Coronary artery (tissue), 2 donors: Measurements from ENCODE around the gene GPSM1.
A peak's percentile ranks its signal among the peaks of the same experiment; 100 is the strongest.

Experiments
- DNase-seq: peaks from one replicate; pipeline ENCODE4 v3.0.0-alpha.2; 2017; ENCODE audit warnings: low spot score
- H3K27ac ChIP-seq, 2 donors: fragments of 200-600 bp; sonication (generic); one replicate each; pipeline ENCODE4 v1.5.1; 2016 to 2019
- H3K4me3 ChIP-seq: fragments of 200-600 bp; sonication (generic); 2 replicates; pipeline ENCODE4 v1.5.1; 2016; ENCODE audit warnings: mild to moderate bottlenecking, moderate library complexity
- TF ChIP-seq, protein P1 (sequence below): fragments of 200-600 bp; sonication (generic); IDR thresholded peaks from one replicate; pipeline ENCODE4 v1.5.1; 2019; ENCODE audit warnings: antibody characterized with exemption

GPSM1 gene

DNA sequence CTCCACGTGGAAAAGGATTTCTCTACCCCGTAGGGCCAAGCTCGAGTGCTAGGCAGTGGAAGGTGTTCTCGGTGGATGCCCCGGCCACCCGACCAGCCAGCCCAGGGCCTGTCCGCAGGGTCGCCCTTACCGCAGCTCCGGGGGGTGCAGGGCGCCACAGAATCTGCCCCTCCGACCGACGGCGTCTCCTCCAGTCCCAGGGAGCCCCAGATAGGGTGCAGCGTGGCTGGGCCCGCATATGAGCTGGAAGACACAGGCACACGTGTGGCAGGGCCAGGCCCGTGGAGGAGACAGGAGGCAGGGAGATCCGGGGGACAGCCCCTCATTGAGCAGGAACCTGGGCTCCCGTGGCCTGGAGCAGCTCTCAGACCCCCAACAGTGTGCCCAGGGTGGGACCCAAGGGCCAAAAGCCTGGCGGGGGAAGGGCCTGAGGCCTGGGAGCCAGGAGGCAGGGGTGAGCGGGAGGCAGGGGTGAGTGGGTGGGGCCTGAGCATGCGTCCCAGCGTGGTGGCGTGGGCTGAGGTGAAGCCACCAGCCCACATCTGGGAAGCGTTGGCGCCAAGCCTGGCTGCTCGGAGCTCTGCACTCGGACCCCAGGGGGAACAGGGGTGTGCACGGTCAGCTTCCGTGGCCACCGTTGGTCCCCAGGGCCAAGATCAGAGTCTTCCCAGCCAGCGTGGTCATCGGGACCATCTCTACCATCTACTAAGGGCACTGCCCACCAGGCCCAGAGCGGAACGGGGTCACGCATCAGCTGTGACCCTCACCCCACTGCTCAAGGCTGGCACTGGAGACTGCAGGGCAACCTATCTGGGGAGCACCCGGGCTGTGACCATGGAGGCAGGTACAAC is 45.7 kb upstream of the GPSM1 start:
- TF ChIP-seq, protein P1, sequence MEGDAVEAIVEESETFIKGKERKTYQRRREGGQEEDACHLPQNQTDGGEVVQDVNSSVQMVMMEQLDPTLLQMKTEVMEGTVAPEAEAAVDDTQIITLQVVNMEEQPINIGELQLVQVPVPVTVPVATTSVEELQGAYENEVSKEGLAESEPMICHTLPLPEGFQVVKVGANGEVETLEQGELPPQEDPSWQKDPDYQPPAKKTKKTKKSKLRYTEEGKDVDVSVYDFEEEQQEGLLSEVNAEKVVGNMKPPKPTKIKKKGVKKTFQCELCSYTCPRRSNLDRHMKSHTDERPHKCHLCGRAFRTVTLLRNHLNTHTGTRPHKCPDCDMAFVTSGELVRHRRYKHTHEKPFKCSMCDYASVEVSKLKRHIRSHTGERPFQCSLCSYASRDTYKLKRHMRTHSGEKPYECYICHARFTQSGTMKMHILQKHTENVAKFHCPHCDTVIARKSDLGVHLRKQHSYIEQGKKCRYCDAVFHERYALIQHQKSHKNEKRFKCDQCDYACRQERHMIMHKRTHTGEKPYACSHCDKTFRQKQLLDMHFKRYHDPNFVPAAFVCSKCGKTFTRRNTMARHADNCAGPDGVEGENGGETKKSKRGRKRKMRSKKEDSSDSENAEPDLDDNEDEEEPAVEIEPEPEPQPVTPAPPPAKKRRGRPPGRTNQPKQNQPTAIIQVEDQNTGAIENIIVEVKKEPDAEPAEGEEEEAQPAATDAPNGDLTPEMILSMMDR = no peak
- H3K4me3 ChIP-seq = no peak overlapping the region
- no peak for DNase-seq

DNA sequence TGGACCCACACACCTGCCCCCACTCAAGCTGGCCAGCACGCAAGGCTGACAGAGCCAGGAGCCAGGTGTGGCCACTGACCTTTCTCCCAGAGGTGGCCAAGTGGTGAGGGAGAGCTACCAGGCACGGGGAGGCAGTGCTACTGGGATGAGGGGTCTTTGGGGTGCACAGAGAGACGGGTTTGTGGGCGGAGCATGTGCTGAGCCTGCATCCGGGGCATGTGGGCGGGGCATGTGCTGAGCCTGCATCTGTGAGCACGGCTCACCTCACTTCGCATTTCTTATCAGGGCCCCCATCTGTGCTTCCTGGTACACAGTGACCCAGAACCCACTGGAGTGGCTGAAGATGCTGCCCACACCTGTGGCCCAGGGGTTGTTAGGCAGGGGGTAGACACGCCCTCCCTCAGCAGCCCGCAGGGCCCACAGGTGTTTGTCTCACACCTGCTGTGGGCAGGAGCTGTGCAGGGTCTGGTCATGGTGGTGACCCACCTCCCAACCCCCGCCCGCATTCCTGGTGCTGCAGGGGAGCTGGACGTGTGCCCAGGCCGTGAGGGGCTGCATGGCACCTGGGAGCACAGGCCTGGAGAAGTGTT is 45.0 kb upstream of the GPSM1 start:
- no peak overlapping the region for H3K27ac ChIP-seq
- DNase-seq = no peak
- no peak overlapping the region for H3K4me3 ChIP-seq
- TF ChIP-seq, protein P1 = no peak

More for the DNA sequence above, 45.7 kb upstream of the GPSM1 start:
- H3K27ac ChIP-seq = no peak overlapping the region

DNA sequence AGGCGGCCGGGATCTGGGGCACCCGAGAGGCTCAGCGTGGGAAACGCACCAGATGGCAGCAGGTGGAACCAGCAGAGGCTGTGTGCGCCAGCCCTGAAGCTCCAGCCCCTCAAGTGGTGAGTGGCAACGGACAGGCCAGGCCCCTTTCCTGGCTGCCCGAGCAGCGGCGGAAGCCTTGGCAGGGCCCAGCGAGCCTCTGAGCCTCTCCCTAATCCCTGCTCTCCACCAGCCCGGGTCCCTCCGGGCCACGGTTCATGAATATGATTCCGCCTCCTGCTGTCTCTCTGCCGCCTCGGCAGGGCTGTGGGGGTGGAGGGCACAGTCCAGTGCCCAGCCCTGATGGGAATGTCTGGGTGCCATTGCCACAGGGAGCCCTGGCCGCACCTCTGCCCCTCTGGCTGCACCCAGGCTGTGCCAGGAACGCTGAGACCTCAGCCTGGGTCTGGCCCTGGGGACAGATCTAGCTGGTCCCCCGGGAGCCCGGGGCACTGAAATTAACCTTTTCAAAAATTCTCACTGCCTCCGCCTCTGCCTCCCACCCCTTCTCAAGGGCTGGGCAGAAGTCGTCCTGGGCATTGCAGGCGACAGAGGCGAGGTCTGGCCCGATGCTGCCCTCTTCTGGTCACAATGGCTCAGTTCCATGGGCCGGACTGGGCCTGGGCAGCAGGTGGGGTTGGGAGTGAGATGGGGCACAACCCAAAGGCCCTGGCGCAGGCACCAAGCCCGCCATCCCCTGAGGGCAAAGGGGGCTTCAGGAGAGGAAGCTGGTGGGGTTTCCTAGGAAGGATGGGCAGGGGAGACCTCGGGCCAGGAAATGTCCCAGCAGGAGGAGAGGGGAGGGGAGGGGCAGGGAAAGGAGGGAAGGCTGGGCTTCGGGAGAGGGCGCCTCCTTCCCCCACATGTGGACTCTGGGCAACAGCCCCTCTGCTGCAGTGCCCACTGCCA is 43.8 kb upstream of the GPSM1 start:
- peak overlapping the region; percentile 57 to 58 for H3K27ac ChIP-seq
- TF ChIP-seq, protein P1 = peak; percentile 78
- DNase-seq = peak; percentile 85
- H3K4me3 ChIP-seq = peak overlapping the region; percentile 66

DNA sequence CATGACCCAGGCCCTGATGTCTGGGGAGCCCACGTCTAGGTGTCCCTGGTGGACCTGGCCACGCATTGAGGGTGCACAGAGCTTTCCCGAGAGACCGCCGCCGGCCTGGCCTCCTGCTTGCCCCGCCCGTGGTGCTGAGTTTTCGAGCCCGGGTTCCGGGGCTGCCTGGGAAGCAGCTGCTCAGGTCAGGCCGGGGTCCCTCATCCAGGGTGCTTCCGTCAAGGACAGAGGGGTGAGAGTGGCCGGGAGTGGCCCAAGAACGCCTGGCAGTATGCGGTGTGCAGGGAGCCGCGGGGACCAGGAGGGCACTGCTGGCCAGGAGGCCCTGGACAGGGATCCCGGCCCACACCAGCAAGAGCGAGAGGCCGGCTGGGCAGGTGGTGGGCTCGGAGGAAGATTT is 43.0 kb upstream of the GPSM1 start:
- no peak overlapping the region for H3K4me3 ChIP-seq
- H3K27ac ChIP-seq = no peak overlapping the region
- no peak for DNase-seq
- TF ChIP-seq, protein P1 = no peak

DNA sequence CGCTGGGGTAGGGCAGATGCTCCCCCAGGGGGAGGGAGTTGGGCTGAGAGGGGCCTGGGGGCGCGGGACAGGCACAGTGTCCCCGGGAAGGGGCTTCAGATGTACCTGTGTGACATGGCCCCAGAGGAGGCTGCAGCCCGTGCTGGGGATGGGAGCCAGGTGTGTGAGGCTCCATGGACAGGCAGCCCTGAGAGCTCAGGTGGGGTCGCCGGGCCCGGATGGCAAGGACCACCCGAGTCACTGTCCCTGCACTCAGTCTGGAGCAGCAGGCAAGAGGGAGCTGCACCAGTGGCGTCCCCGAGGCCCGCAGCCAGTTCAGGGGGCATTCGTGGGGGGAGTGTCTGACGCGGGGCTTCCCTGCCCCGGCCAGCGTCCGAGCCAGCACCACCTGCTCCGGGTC is 42.4 kb upstream of the GPSM1 start:
- no peak overlapping the region for H3K4me3 ChIP-seq
- no peak overlapping the region for H3K27ac ChIP-seq
- DNase-seq = no peak
- TF ChIP-seq, protein P1 = no peak

DNA sequence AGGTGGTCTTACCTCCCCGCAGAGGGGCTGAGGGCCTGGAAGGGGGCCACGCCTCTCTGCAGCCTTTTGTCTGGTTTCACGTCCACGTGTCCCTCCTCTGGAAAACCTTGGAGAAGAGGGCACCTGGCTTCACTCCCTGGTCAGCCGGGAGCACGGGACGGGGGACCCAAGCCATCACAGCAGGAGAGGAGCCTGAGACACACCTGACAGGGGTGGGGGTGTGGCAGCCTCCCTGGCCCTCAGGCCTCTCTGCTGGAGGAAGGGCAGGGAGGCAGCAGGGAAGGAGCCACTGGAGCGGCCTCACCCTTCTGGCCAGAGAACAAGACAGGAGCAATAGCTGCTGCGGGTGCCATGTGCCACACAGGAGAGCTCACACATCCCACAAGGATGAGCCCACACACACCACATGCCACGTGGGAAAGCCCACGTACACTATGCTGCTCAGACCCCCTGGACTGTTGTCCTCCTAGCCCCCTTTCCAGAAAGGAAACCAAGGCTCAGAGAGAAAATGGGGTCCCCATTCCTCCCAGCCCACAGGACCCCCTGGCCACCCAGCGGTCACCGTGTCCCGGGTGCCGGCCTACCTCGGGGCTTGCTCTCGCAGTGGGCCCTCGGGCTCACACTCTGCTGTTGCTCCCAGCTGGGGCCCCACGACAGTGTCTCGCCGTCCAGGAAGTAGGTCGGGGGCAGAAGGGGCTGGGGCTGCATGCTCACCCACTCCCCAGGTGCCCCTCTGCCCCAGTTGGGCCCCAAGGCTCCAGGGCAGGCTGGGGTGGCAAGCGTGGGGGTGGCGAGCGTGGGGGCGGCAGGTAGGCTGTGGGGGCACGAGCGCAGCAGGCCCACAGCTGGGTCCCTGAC is 41.6 kb upstream of the GPSM1 start:
- TF ChIP-seq, protein P1 = no peak
- H3K4me3 ChIP-seq = no peak overlapping the region
- DNase-seq = no peak
- H3K27ac ChIP-seq = no peak overlapping the region
